Right lobe of liver (tissue), 6 donors: ENCODE results near the gene MAP3K14. TPM values are rescaled to one million over a fixed set of nuclear protein-coding genes. Genes with fewer than 3 reads are reported as not detected.

Source experiments
- ATAC-seq, 4 donors: fragments of 200-7000 bp; cut with Tn5 transposase; one replicate each; pipeline ENCODE4 v1.9.1; 2020; ENCODE audit warnings: mild to moderate bottlenecking in 4 of 4, moderate library complexity in 4 of 4
- DNase-seq, 3 donors: peaks; one replicate each; pipeline ENCODE4 v3.0.0-alpha.2; 2020
- H3K27ac ChIP-seq, 3 donors: fragments of 200-600 bp; one replicate each; pipeline ENCODE4 v1.8.0; 2022
- H3K27me3 ChIP-seq, 2 donors: fragments of 200-600 bp; one replicate each; pipeline ENCODE4 v1.8.0; 2022
- H3K36me3 ChIP-seq, 4 donors: fragments of 200-600 bp; sonication (generic) in 1 of 4; one replicate each; pipeline versions ENCODE4 v1.5.1 to v1.8.0; 2017 to 2022; ENCODE audit warnings: control low read depth in 1 of 4
- H3K4me1 ChIP-seq, 4 donors: fragments of 200-600 bp; sonication (generic) in 1 of 4; one replicate each; pipeline versions ENCODE4 v1.5.1 to v1.8.0; 2017 to 2022; ENCODE audit warnings: control low read depth in 1 of 4
- H3K4me3 ChIP-seq, 3 donors: fragments of 200-600 bp; one replicate each; pipeline ENCODE4 v1.8.0; 2022
- H3K9me3 ChIP-seq, 4 donors: fragments of 200-600 bp; sonication (generic) in 1 of 4; one replicate each; pipeline versions ENCODE4 v1.5.1 to v1.8.0; 2017 to 2022; ENCODE audit warnings: control low read depth in 1 of 4
- POLR2A ChIP-seq: fragments of 450-650 bp; IDR thresholded peaks from one replicate; pipeline ENCODE4 v1.6.1; 2017; ENCODE audit warnings: antibody characterized with exemption, mild to moderate bottlenecking
- WGBS: methylation state at CpG from one replicate; pipeline ENCODE4 v1.1.6; 2018; ENCODE audit warnings: low coverage, low lambda C conversion rate; ENCODE audit not compliant: insufficient coverage; ENCODE audit errors: missing lambda C conversion rate; 5-methylcytosine and 5-hydroxymethylcytosine counted together
- intact Hi-C, 2 donors: fragments of 100-400 bp; cut with DNase I; formaldehyde crosslinking; loops; one replicate each; pipeline versions ENCODE4 v1.11.2 to v1.14.1; 2022
- total RNA-seq, 6 experiments: library from RNA; depleted of rRNA in 2 of 6; stranded (reverse); fragments of >200 nt in 2 of 6; fragmentation: NEBNext Ultra II Directional in 3 of 6; extraction: Animal tissue kit (Norgen Biotek cat#: 25700) in 3 of 6; gene quantifications; one replicate each; pipeline versions ENCODE4 v1.1.0 to v1.2.4, GENCODE V29; 2016 to 2023
- TF ChIP-seq, protein P1 (sequence below), 4 donors: fragments of 200-600 bp in 3 of 4; fragments of 450-650 bp in 1 of 4; IDR thresholded peaks; one replicate each; pipeline versions ENCODE4 v1.5.1 to v1.8.0; 2016 to 2022; ENCODE audit warnings: antibody characterized with exemption in 4 of 4, mild to moderate bottlenecking in 2 of 4
- donor health status: DM: no; HTN: yes; CAD: no.
- donor health status: DM: no; HTN: no; CAD: no.
- donor health status: DM: no; HTN: no; CAD: no.
- donor health status: DM: no; HTN: yes; CAD: no.
- donor health status: DM: no; HTN: yes; CAD: no.

The MAP3K14 gene
- total RNA-seq, 6 experiments from 2014 or later = 4.8 to 7.8 (median 6.3) TPM

DNA sequence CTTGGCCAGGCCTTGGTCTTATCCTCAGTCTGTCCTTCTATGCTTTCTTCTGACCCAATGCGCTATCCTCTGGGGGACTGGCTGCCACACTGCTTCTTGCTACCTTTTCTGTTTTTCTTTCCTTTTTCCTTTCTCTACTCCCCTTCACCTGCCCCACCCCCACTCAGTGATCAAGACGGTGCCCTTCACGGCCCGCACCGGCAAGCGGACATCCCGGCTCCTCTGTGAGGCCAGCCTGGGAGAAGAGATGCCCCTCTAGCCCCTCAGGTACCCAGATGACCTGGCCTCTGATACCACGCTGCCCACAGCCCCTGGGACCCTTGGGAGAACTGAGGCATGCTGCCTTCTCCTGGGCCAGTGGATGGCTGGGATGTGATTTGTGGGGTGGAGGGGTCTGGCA lies 70.5 kb downstream of the MAP3K14 start:
- DNase-seq (no peak), ATAC-seq (no peak)
- WGBS = 53% methylated on average over 2 of the region's 8 CpGs
- intact Hi-C loops = no loop called here
- TF ChIP-seq, protein P1, sequence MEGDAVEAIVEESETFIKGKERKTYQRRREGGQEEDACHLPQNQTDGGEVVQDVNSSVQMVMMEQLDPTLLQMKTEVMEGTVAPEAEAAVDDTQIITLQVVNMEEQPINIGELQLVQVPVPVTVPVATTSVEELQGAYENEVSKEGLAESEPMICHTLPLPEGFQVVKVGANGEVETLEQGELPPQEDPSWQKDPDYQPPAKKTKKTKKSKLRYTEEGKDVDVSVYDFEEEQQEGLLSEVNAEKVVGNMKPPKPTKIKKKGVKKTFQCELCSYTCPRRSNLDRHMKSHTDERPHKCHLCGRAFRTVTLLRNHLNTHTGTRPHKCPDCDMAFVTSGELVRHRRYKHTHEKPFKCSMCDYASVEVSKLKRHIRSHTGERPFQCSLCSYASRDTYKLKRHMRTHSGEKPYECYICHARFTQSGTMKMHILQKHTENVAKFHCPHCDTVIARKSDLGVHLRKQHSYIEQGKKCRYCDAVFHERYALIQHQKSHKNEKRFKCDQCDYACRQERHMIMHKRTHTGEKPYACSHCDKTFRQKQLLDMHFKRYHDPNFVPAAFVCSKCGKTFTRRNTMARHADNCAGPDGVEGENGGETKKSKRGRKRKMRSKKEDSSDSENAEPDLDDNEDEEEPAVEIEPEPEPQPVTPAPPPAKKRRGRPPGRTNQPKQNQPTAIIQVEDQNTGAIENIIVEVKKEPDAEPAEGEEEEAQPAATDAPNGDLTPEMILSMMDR (IDR thresholded peaks at IDR 0.05) = no peak
- TF ChIP-seq POLR2A = no peak
- Histone ChIP-seq H3K36me3 (no peaks in the 10 kb centered on the region), H3K27ac (no peak overlapping the region), H3K9me3 (no peaks in the 10 kb centered on the region), H3K4me1 (peaks cover 0 to 9% (median 0%) of the 10 kb centered on the region in 4 donors), H3K27me3 (peaks cover 0 to 2% of the 10 kb centered on the region in 2 donors), H3K4me3 (no peak overlapping the region)

DNA sequence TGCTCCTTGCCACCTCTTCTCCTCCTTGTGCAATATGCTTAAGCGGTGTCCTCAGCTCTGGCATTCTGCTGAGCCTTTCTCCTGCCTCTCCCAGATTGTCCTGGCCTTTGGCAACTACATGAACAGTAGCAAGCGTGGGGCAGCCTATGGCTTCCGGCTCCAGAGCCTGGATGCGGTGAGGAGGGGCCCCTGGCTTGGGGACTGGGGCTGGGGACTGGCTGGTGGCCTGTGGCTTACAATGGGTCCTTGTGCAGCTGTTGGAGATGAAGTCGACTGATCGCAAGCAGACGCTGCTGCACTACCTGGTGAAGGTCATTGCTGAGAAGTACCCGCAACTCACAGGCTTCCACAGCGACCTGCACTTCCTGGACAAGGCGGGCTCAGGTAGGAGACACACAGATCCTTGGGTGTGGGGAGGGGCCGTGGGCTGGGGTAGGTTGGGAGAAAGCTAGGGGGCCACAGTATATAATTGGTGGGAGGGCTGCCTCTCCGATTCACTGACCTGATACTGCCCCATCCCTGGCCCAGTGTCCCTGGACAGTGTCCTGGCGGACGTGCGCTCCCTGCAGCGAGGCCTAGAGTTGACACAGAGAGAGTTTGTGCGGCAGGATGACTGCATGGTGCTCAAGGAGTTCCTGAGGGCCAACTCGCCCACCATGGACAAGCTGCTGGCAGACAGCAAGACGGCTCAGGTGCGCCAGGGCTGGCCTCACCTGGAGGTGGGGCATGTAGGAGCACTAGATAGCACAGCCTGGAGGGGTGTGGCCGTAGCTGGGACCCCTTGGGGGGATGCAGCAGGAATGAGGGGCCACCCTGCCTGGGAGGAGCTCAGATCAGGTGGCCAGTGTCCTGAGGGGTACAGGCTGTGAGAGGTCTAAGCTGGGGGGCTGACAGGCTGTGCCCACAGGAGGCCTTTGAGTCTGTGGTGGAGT lies 71.8 kb downstream of the MAP3K14 start:
- TF ChIP-seq POLR2A = no peak
- TF ChIP-seq, protein P1 (IDR thresholded peaks at IDR 0.05) = no peak
- no peak for ATAC-seq
- Histone ChIP-seq H3K27me3 (peaks cover 0 to 14% of the 10 kb centered on the region in 2 donors), H3K27ac (no peak overlapping the region), H3K9me3 (no peaks in the 10 kb centered on the region), H3K36me3 (no peaks in the 10 kb centered on the region), H3K4me1 (peaks cover 0 to 9% (median 0%) of the 10 kb centered on the region in 4 donors), H3K4me3 (no peak overlapping the region)
- WGBS = 89% methylated on average over 6 of the region's 21 CpGs
- DNase-seq = no peak
- intact Hi-C loops = no loop called here

DNA sequence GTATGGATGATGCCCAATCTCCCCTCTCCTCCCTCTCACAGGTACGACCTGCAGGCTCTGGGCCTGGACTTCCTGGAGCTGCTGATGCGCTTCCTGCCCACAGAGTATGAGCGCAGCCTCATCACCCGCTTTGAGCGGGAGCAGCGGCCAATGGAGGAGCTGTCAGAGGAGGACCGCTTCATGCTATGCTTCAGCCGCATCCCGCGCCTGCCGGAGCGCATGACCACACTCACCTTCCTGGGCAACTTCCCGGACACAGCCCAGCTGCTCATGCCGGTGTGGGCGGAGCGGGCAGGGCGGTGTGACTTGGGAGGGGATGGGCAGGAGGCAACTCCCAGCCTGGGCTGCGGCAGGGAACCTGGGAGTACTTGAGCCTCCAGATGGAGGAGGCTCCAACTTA lies 73.1 kb downstream of the MAP3K14 start:
- H3K4me3 ChIP-seq = no peak overlapping the region
- H3K4me1 ChIP-seq = peaks cover 0 to 9% (median 0%) of the 10 kb centered on the region in 4 donors
- H3K36me3 ChIP-seq = no peaks in the 10 kb centered on the region
- DNase-seq (no peak), ATAC-seq (no peak)
- H3K27ac ChIP-seq = no peak overlapping the region
- H3K9me3 ChIP-seq = no peaks in the 10 kb centered on the region
- TF ChIP-seq POLR2A = no peak
- TF ChIP-seq, protein P1 (IDR thresholded peaks at IDR 0.05) = no peak
- intact Hi-C loops = no loop called here
- H3K27me3 ChIP-seq = peaks cover 0 to 14% of the 10 kb centered on the region in 2 donors
- WGBS = no CpG with 5 or more reads among the region's 18 CpGs

DNA sequence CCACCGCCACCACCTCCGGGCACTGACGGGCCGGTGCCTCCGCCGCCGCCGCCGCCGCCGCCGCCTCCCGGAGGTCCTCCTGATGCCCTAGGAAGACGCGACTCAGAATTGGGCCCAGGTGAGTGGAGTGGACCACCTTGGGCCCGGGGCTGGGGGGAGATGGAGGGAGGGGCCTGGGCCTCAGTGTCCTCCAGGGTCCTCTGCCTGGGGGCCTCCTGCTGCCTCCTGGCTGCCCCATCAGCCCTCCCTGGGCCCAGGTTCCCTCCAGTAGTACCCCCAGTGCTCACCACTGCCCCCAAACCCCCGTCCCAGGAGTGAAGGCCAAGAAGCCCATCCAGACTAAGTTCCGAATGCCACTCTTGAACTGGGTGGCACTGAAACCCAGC lies 74.8 kb downstream of the MAP3K14 start:
- WGBS = no CpG with 5 or more reads among the region's 18 CpGs
- H3K4me3 ChIP-seq = no peak overlapping the region
- ATAC-seq = no peak
- no peak for DNase-seq
- peaks cover 0 to 14% of the 10 kb centered on the region in 2 donors for H3K27me3 ChIP-seq
- peaks cover 0 to 5% (median 0%) of the 10 kb centered on the region in 4 donors for H3K4me1 ChIP-seq
- no peaks in the 10 kb centered on the region for H3K36me3 ChIP-seq
- intact Hi-C loops = no loop called here
- no peak overlapping the region for H3K27ac ChIP-seq
- H3K9me3 ChIP-seq = no peaks in the 10 kb centered on the region
- TF ChIP-seq POLR2A = no peak
- TF ChIP-seq, protein P1 (IDR thresholded peaks at IDR 0.05) = no peak
